ENCODE measurements around the gene LRRC3B. TPM values are rescaled to one million over a fixed set of nuclear protein-coding genes. Genes with fewer than 3 reads are reported as not detected.

LRRC3B gene
- polyA plus RNA-seq, 3 donors = not detected

GRCh38 chr3:26652164-26652563, 29.6 kb downstream of the LRRC3B start:
- H4K20me1 ChIP-seq (ENCODE audit: insufficient read depth, low read length) = no peaks in the 10 kb centered on the region
- H3K9me3 ChIP-seq (replicated peaks in 1 of 2; ENCODE audit: control insufficient read depth in 1 of 2, insufficient read depth in 1 of 2, low read length in 2 of 2) = no peaks in the 10 kb centered on the region
- H3K4me3 ChIP-seq (replicated peaks in 1 of 3; ENCODE audit: low read depth in 2 of 3, low read length in 3 of 3) = no peak overlapping the region
- H3K27me3 ChIP-seq (ENCODE audit: control insufficient read depth in 2 of 2, insufficient read depth in 2 of 2, low read length in 2 of 2) = no peaks in the 10 kb centered on the region
- Mint-ChIP-seq H3K27ac (no peak overlapping the region), H3K4me3 (no peak overlapping the region), H3K27me3 (ENCODE audit: low read depth in 3 of 3) (no peaks in the 10 kb centered on the region), H3K9me3 (peaks cover 0 to 3% (median 0%) of the 10 kb centered on the region in 7 donors), H3K36me3 (no peaks in the 10 kb centered on the region), H3K4me1 (no peaks in the 10 kb centered on the region)
- no peaks in the 10 kb centered on the region for H3K4me1 ChIP-seq (ENCODE audit: control insufficient read depth in 1 of 2, insufficient read depth in 2 of 2, low read length in 2 of 2)
- H3K36me3 ChIP-seq (replicated peaks in 1 of 2; ENCODE audit: control insufficient read depth in 1 of 2, insufficient read depth in 2 of 2, low read length in 2 of 2) = no peaks in the 10 kb centered on the region
- TF ChIP-seq CTCF (IDR thresholded peaks at IDR 0.05) = no peak
- intact Hi-C loops (cut with micrococcal nuclease) = no loop called here
- H3K79me2 ChIP-seq (ENCODE audit: insufficient read depth, low read length) = no peaks in the 10 kb centered on the region
- no peak overlapping the region for H3K9ac ChIP-seq (ENCODE audit: insufficient read depth, low read length, poor library complexity, severe bottlenecking)
- H3K4me2 ChIP-seq (replicated peaks; ENCODE audit: extremely low read depth, low read length, poor library complexity, severe bottlenecking) = no peak overlapping the region
- no peak overlapping the region for H3K27ac ChIP-seq (ENCODE audit: low read depth in 1 of 2, low read length in 2 of 2)
- H2AFZ ChIP-seq (ENCODE audit: insufficient read depth, low read depth, low read length, poor library complexity, severe bottlenecking) = no peak overlapping the region
- 80% methylated on average over 4 of the region's 5 CpGs for WGBS (ENCODE audit: insufficient coverage)
- no peak for DNase-seq

- H3K4me1 Mint-ChIP-seq = no peaks in the 10 kb centered on the region
- no peak overlapping the region for H3K27ac Mint-ChIP-seq
- H3K4me1 ChIP-seq (ENCODE audit: control insufficient read depth in 1 of 2, insufficient read depth in 2 of 2, low read length in 2 of 2) = no peaks in the 10 kb centered on the region
- H3K27me3 Mint-ChIP-seq (ENCODE audit: low read depth in 3 of 3) = peaks cover 0 to 3% (median 0%) of the 10 kb centered on the region in 3 donors
- H3K36me3 ChIP-seq (replicated peaks in 1 of 2; ENCODE audit: control insufficient read depth in 1 of 2, insufficient read depth in 2 of 2, low read length in 2 of 2) = no peaks in the 10 kb centered on the region
- no peak for TF ChIP-seq CTCF (IDR thresholded peaks at IDR 0.05)
- WGBS (ENCODE audit: insufficient coverage) = no CpG with 5 or more reads among the region's 1 CpG
- no peak overlapping the region for H3K9ac ChIP-seq (ENCODE audit: insufficient read depth, low read length, poor library complexity, severe bottlenecking)
- peaks cover 0 to 5% (median 3%) of the 10 kb centered on the region in 7 donors for H3K9me3 Mint-ChIP-seq
- intact Hi-C loops (cut with micrococcal nuclease) = no loop called here
- no peak overlapping the region for H3K4me2 ChIP-seq (replicated peaks; ENCODE audit: extremely low read depth, low read length, poor library complexity, severe bottlenecking)
- H3K36me3 Mint-ChIP-seq = no peaks in the 10 kb centered on the region
- H2AFZ ChIP-seq (ENCODE audit: insufficient read depth, low read depth, low read length, poor library complexity, severe bottlenecking) = no peak overlapping the region
- no peak overlapping the region for H3K4me3 Mint-ChIP-seq
- H3K27ac ChIP-seq (ENCODE audit: low read depth in 1 of 2, low read length in 2 of 2) = no peak overlapping the region
- H3K79me2 ChIP-seq (ENCODE audit: insufficient read depth, low read length) = no peaks in the 10 kb centered on the region
- H3K9me3 ChIP-seq (replicated peaks in 1 of 2; ENCODE audit: control insufficient read depth in 1 of 2, insufficient read depth in 1 of 2, low read length in 2 of 2) = no peaks in the 10 kb centered on the region
- H3K4me3 ChIP-seq (replicated peaks in 1 of 3; ENCODE audit: low read depth in 2 of 3, low read length in 3 of 3) = no peak overlapping the region
- H4K20me1 ChIP-seq (ENCODE audit: insufficient read depth, low read length) = no peaks in the 10 kb centered on the region
- H3K27me3 ChIP-seq (ENCODE audit: control insufficient read depth in 2 of 2, insufficient read depth in 2 of 2, low read length in 2 of 2) = no peaks in the 10 kb centered on the region
- DNase-seq = no peak
Measured at GRCh38 chr3:26653811-26654425, 31.3 kb downstream of the LRRC3B start.
